Chondrocyte (in vitro differentiated cells): Measurements from ENCODE around the gene SPATA33. TPM values are rescaled to one million over a fixed set of nuclear protein-coding genes. Genes with fewer than 3 reads are reported as not detected.

Experiments
- DNase-seq: peaks from one replicate; pipeline ENCODE4 v3.0.0; 2021; ENCODE audit warnings: mixed read lengths, low spot score
- H3K27ac Mint-ChIP-seq: one replicate; pipeline ENCODE4 v1.8.0; 2021; ENCODE audit warnings: mild to moderate bottlenecking, moderate library complexity, mixed read lengths; ENCODE audit not compliant: unreplicated experiment
- H3K27me3 Mint-ChIP-seq: 2 replicates; pipeline ENCODE4 v1.8.0; 2021; ENCODE audit warnings: low read depth, mixed read lengths
- H3K36me3 Mint-ChIP-seq: 2 replicates; pipeline ENCODE4 v1.8.0; 2021; ENCODE audit warnings: low read depth, mixed read lengths
- H3K4me1 Mint-ChIP-seq: 2 replicates; pipeline ENCODE4 v1.8.0; 2021; ENCODE audit warnings: low read depth, mild to moderate bottlenecking, mixed read lengths
- H3K4me3 Mint-ChIP-seq: one replicate; pipeline ENCODE4 v1.8.0; 2021; ENCODE audit warnings: mild to moderate bottlenecking, moderate library complexity, mixed read lengths; ENCODE audit not compliant: unreplicated experiment
- H3K9me3 Mint-ChIP-seq: 2 replicates; pipeline ENCODE4 v1.8.0; 2021; ENCODE audit warnings: low read depth, mixed read lengths
- total RNA-seq: library from RNA; stranded (reverse); gene quantifications from 3 replicates; pipeline ENCODE4 v1.2.1, GENCODE V29; 2021
- TF ChIP-seq, protein P1 (sequence below): fragments of 200-600 bp; sonication (generic); IDR thresholded peaks from 2 replicates; pipeline ENCODE4 v1.5.0; 2021; ENCODE audit warnings: antibody characterized with exemption, mild to moderate bottlenecking, moderate library complexity

The SPATA33 gene
- total RNA-seq, 1 donor from 2014 or later = 8.8 TPM

DNA sequence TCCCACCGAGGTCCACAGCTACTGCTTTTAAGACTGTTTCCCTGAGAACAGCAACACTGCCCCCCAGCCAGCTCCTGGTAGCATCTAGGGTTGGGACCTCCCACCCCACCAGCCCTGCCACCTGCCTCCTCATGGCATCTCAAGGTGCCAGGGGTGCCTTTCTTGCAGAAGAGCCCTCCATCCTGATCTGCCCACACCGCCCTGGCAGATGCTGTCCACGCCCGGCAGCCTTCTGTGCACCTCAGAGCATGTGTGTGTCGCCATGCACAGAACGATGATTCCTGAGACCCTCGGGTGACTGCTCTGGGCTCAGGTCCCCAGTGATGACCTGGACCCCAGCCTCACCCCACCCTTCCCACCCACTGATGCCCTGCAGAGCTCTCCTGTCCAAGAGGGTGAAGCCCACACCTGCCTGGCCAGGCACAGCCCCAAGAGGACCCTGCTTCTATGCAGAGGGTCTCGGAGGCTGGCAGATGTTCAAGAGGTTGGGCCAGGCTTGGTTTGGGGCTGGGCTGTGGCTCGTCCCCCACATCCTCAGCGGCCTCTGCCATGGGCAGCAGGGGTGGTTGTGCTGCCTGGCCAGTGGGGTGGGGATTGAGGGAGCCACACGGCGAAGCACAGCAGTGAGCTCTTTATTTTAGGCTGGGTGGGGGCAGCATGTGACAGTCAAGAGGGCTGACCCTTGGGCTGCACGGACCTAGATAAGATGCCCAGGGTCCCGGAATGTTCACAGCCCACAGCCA, 49.1 kb downstream of the SPATA33 start:
- Mint-ChIP-seq H3K36me3 (peaks cover 1% of the 10 kb centered on the region), H3K9me3 (no peaks in the 10 kb centered on the region), H3K4me3 (no peak overlapping the region), H3K27me3 (no peaks in the 10 kb centered on the region), H3K27ac (no peak overlapping the region), H3K4me1 (peaks cover 6% of the 10 kb centered on the region)
- TF ChIP-seq, protein P1, sequence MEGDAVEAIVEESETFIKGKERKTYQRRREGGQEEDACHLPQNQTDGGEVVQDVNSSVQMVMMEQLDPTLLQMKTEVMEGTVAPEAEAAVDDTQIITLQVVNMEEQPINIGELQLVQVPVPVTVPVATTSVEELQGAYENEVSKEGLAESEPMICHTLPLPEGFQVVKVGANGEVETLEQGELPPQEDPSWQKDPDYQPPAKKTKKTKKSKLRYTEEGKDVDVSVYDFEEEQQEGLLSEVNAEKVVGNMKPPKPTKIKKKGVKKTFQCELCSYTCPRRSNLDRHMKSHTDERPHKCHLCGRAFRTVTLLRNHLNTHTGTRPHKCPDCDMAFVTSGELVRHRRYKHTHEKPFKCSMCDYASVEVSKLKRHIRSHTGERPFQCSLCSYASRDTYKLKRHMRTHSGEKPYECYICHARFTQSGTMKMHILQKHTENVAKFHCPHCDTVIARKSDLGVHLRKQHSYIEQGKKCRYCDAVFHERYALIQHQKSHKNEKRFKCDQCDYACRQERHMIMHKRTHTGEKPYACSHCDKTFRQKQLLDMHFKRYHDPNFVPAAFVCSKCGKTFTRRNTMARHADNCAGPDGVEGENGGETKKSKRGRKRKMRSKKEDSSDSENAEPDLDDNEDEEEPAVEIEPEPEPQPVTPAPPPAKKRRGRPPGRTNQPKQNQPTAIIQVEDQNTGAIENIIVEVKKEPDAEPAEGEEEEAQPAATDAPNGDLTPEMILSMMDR = no peak
- no peak for DNase-seq

DNA sequence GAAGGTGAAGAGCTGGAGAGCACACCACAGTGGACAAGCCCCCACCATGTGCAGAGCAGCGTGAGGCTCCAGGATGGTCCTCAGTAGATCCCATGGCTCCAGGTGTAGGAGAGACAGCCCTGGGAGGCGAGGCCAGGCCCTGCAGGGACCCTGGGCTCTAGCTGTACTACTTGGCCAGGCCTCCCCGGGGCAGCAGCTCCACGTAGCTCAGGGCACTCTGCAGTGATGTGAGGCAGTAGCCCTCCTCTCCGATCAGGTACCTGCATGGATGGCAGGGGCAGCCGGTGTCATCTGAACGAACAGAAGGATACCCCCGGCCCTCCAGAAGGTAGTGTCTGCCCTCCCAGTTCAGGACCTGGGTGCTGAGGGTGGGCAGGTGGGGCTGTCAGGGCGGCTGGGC, 50.1 kb downstream of the SPATA33 start:
- peaks cover 6% of the 10 kb centered on the region for H3K4me1 Mint-ChIP-seq
- TF ChIP-seq, protein P1 = no peak
- DNase-seq = no peak
- peaks cover 1% of the 10 kb centered on the region for H3K36me3 Mint-ChIP-seq
- H3K4me3 Mint-ChIP-seq = no peak overlapping the region
- H3K27me3 Mint-ChIP-seq = no peaks in the 10 kb centered on the region
- peak overlapping the region; percentile 59 for H3K27ac Mint-ChIP-seq
- H3K9me3 Mint-ChIP-seq = no peaks in the 10 kb centered on the region

DNA sequence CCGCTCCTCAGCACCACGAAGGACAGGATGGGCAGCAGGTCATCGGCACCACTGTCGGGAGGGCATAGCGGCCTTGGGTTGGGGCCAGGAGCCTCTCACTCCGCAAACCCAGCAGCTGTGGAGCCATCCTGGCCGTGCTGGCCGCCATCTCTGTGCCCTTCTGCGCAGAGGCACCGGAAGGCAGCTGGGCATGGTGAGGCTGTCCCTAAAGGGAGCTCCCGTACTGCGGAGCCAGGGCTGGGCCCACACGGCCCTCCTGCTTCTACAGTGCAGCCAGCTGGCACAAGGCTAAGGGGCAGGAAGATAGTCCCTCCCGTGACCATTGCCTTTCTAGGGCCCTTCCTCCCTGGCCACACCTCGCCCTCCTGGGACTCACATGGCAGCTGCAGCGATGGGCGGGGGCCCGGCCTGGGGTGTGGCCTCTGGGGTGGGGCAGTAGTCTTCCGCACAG, 50.9 kb downstream of the SPATA33 start:
- DNase-seq = no peak
- H3K4me3 Mint-ChIP-seq = no peak overlapping the region
- no peaks in the 10 kb centered on the region for H3K9me3 Mint-ChIP-seq
- H3K27ac Mint-ChIP-seq = no peak overlapping the region
- TF ChIP-seq, protein P1 = no peak
- H3K27me3 Mint-ChIP-seq = no peaks in the 10 kb centered on the region
- peaks cover 6% of the 10 kb centered on the region for H3K4me1 Mint-ChIP-seq
- peaks cover 1% of the 10 kb centered on the region for H3K36me3 Mint-ChIP-seq

DNA sequence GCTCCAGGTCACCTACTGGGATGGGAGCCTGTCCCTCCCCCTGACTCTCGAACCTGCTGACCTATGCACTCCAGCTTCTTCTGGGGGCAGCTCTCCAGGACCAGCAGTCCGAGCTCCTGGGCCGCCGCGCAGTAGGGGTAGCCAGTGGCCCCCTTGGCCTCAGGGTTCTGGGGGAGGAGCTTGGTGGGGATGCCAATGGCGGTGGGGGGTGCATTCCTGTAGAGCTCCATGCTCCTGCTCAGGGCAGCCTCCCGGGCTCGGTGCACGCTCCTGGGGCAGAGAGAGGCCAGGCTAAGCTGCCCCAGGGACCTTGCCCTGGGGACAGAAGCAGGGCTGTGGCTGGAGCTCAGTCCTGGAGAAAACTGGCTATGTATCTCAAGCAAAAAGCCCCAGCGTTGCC, 51.5 kb downstream of the SPATA33 start:
- no peaks in the 10 kb centered on the region for H3K27me3 Mint-ChIP-seq
- H3K4me1 Mint-ChIP-seq = peaks cover 6% of the 10 kb centered on the region
- H3K36me3 Mint-ChIP-seq = peaks cover 1% of the 10 kb centered on the region
- H3K4me3 Mint-ChIP-seq = no peak overlapping the region
- no peak for DNase-seq
- TF ChIP-seq, protein P1 = no peak
- H3K27ac Mint-ChIP-seq = no peak overlapping the region
- no peaks in the 10 kb centered on the region for H3K9me3 Mint-ChIP-seq

DNA sequence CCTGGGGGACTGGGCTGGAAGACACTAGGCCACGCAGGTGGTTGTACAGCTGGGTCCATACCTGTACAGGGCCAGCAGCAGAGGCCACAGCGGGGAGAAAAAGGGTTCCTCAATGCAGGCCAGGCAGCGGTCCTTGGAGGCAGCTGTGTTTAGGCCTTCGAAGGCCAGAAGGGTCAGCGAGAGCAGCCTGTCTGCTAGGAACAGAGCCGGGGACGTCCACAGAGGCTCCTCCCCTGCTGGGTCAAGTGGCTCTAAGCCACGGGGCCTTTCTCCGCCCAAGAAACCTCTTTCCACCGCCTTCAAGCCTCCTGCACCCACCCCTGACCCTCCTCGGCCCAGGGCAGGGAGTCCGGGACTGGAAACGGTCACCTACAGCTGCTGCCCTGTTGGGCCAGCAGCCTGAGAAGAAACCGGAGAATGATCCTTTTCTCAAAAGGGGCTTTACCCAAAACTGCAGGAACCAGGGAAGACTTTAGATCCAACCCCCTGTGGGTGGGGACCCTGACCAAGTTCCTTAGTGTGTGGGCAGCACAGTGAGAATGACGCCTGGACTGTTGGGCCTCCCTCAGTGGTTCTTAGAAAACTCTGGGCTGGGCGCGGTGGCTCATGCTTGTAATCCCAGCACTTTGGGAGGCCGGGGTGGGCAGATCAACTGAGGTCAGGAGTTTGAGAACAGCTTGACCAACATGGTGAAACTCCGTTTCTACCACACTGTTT, 52.2 kb downstream of the SPATA33 start:
- Mint-ChIP-seq H3K27me3 (no peaks in the 10 kb centered on the region), H3K9me3 (no peaks in the 10 kb centered on the region), H3K36me3 (peaks cover 1% of the 10 kb centered on the region), H3K4me3 (no peak overlapping the region), H3K27ac (no peak overlapping the region), H3K4me1 (peaks cover 6% of the 10 kb centered on the region)
- no peak for DNase-seq
- TF ChIP-seq, protein P1 = no peak
